SK-N-SH (cell line): ENCODE measurements around the gene STAT1.

ENCODE experiments used
- CTCF ChIP-seq: fragments of 200-600 bp; sonication (generic); IDR thresholded peaks from 2 replicates; pipeline ENCODE4 v1.6.1; 2017; ENCODE audit warnings: antibody characterized with exemption, mild to moderate bottlenecking, moderate library complexity
- EP300 ChIP-seq, 2 experiments: IDR thresholded peaks; 2 replicates each; pipeline versions ENCODE4 v1.4.0 to v1.6.1; 2012; ENCODE audit warnings: borderline replicate concordance in 1 of 2, low read depth in 1 of 2, low read length in 1 of 2
- EZH2phosphoT487 ChIP-seq: fragments of 200-600 bp; sonication (generic); IDR thresholded peaks from 2 replicates; pipeline ENCODE4 v1.6.1; 2017; ENCODE audit warnings: low read depth, mixed run types, mild to moderate bottlenecking, antibody characterized with exemption, moderate library complexity, borderline replicate concordance
- JUND ChIP-seq: IDR thresholded peaks from 2 replicates; pipeline ENCODE4 v1.4.0; 2012
- MAX ChIP-seq: IDR thresholded peaks from 2 replicates; pipeline ENCODE4 v1.4.0; 2012; ENCODE audit warnings: low read depth
- MEF2A ChIP-seq: IDR thresholded peaks from 2 replicates; pipeline ENCODE4 v1.4.0; 2012; ENCODE audit warnings: low read depth, borderline replicate concordance
- MXI1 ChIP-seq: IDR thresholded peaks from 2 replicates; pipeline ENCODE4 v1.6.1; 2012; ENCODE audit warnings: mild to moderate bottlenecking, low read depth, low read length, improper control_type of control experiment
- POLR2AphosphoS5 ChIP-seq: IDR thresholded peaks from 2 replicates; pipeline ENCODE4 v1.6.1; 2012; ENCODE audit warnings: low read depth, low read length
- REST ChIP-seq: IDR thresholded peaks from 2 replicates; pipeline ENCODE4 v1.6.1; 2012; ENCODE audit warnings: mild to moderate bottlenecking, low read depth, low read length, moderate library complexity
- SIN3A ChIP-seq: IDR thresholded peaks from 2 replicates; pipeline ENCODE4 v1.6.1; 2012; ENCODE audit warnings: low read depth, mild to moderate bottlenecking, low read length, moderate library complexity, borderline replicate concordance
- SMC3 ChIP-seq: IDR thresholded peaks from 2 replicates; pipeline ENCODE4 v1.6.1; 2012; ENCODE audit warnings: low read depth, low read length, improper control_type of control experiment
- TEAD4 ChIP-seq: IDR thresholded peaks from 2 replicates; pipeline ENCODE4 v1.4.0; 2012; ENCODE audit warnings: mild to moderate bottlenecking, borderline replicate concordance; ENCODE audit not compliant: insufficient read depth
- YY1 ChIP-seq: IDR thresholded peaks from 2 replicates; pipeline ENCODE4 v1.4.0; 2012; ENCODE audit warnings: low read depth, mild to moderate bottlenecking

- no peak for TF ChIP-seq EP300 (IDR thresholded peaks at IDR 0.05; ENCODE audit: borderline replicate concordance in 1 of 2, low read depth in 1 of 2, low read length in 1 of 2)
- no peak for TF ChIP-seq EZH2phosphoT487
- no peak for TF ChIP-seq CTCF
- TF ChIP-seq MEF2A = no peak
- TF ChIP-seq JUND = no peak
- TF ChIP-seq TEAD4 = no peak
- no peak for TF ChIP-seq REST
- no peak for TF ChIP-seq POLR2AphosphoS5
- no peak for TF ChIP-seq SMC3
- no peak for TF ChIP-seq MAX
- no peak for TF ChIP-seq MXI1
- TF ChIP-seq SIN3A = no peak
- no peak for TF ChIP-seq YY1
Observed at GRCh38 chr2:191023235-191023679, 9.3 kb upstream of the STAT1 start.
